SH-SY5Y (cell line): ENCODE results near the gene IL34.

Source experiments
- GATA2 ChIP-seq: IDR thresholded peaks from 2 replicates; pipeline ENCODE4 v1.6.1; 2011; ENCODE audit warnings: mild to moderate bottlenecking, low read depth, low read length
- GATA3 ChIP-seq: IDR thresholded peaks from 2 replicates; pipeline ENCODE4 v1.6.1; 2011; ENCODE audit warnings: low read depth, mild to moderate bottlenecking, low read length, moderate library complexity

DNA sequence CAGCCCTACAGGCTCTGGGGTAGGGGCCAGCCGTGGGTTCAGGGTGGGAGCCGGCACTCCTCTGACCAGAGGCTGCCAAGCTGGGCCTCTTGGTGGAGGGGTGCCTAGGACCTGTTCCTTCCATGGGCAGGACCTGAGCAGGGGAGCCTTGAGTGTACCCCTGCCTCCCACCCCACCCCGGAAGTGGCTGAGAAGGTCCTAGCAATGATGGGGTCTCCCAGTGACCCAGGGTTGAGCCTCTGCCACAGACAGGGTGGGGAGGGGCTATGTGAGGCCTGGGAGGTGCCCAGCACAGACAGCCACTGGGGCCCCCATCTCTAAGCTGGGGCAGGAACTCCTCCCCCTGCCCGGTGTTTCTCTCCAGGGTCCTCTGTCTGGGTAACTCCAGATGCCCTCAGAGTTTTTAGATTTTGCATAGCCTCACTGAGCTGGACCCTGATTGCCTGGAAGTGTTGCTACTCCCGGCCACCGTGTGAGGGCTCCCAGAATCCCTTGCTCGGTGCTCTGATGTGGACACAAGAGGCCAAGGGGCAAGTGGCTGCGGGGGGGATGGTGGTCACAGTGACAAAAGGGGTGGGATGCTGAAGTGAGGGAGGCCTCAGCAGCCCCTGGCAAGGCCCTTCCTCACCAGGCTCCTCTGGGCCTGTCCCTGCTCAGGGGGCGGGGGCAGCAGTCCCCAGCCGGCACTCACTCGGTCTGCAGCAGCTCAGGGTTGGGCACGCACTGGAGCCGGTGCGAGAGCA is 45.9 kb downstream of the IL34 start:
- TF ChIP-seq GATA2 (no peak), GATA3 (no peak)
